ENCODE measurements around the gene ZNF516. TPM values are rescaled to one million over a fixed set of nuclear protein-coding genes. Genes with fewer than 3 reads are reported as not detected.

ZNF516 gene
- total and polyA plus RNA-seq, 2 experiments from 2014 or later, result 18.2 to 29.2 TPM

DNA sequence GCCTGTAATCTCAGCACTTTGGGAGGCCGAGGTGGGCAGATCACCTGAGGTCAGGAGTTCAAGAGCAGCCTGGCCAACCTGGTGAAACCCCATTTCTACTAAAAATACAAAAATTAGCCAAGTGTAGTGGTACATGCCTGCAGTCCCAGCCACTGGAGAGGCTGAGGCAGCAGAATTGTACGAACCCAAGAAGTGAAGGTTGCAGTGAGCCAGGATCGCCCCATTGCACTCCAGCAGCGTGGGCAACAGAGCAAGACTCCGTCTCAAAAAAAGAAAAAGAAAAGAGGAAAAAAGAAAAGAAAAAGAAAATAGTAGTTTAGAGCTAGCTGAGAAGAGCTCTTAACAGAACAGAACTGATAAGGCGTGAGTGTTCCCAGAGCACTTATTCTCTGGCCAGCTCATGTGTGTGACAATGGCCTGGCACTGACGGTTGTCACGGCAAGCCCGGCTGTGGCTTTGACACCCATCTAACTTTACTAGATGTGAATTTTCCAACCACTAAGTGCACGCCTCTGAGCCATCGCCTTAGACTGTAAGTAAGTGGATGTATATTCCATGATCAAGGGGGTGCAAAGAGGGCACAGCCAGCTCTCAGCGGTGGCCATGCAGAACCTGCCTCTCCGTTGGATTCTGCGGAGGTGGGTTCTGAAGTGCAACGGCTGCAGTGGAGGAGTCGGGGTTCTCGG lies 80.0 kb downstream of the ZNF516 start:
- WGBS (ENCODE audit: low lambda C conversion rate, missing lambda C conversion rate), result 91% methylated on average over 16 of the region's 17 CpGs
- H4K20me1 ChIP-seq (ENCODE audit: insufficient read depth, poor library complexity, severe bottlenecking), result peaks cover 60% of the 10 kb centered on the region
- no peaks in the 10 kb centered on the region for H3K27me3 ChIP-seq
- TF ChIP-seq, protein P1, sequence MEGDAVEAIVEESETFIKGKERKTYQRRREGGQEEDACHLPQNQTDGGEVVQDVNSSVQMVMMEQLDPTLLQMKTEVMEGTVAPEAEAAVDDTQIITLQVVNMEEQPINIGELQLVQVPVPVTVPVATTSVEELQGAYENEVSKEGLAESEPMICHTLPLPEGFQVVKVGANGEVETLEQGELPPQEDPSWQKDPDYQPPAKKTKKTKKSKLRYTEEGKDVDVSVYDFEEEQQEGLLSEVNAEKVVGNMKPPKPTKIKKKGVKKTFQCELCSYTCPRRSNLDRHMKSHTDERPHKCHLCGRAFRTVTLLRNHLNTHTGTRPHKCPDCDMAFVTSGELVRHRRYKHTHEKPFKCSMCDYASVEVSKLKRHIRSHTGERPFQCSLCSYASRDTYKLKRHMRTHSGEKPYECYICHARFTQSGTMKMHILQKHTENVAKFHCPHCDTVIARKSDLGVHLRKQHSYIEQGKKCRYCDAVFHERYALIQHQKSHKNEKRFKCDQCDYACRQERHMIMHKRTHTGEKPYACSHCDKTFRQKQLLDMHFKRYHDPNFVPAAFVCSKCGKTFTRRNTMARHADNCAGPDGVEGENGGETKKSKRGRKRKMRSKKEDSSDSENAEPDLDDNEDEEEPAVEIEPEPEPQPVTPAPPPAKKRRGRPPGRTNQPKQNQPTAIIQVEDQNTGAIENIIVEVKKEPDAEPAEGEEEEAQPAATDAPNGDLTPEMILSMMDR (IDR thresholded peaks at IDR 0.05; ENCODE audit: poor library complexity), result no peak
- H3K79me2 ChIP-seq, result peaks cover 98% of the 10 kb centered on the region
- H3K4me2 ChIP-seq, result no peak overlapping the region
- no peak overlapping the region for H2AFZ ChIP-seq
- peaks cover 8% of the 10 kb centered on the region for H3K4me1 ChIP-seq (ENCODE audit: insufficient read depth)
- H3K9me2 ChIP-seq (replicated peaks; ENCODE audit: insufficient read depth), result no peaks in the 10 kb centered on the region
- DNase-seq (ENCODE audit: low spot score), result no peak
- H3K36me3 ChIP-seq (replicated peaks; ENCODE audit: insufficient read depth, low read depth), result no peaks in the 10 kb centered on the region
- H3K9me3 ChIP-seq (ENCODE audit: low read depth), result no peaks in the 10 kb centered on the region
- no peak overlapping the region for H3K4me3 ChIP-seq
- H3K27ac ChIP-seq, result no peak overlapping the region

GRCh38 chr18:76412818-76413565 lies 82.0 kb downstream of the ZNF516 start:
- Histone ChIP-seq H3K4me1 (ENCODE audit: insufficient read depth) (peaks cover 8% of the 10 kb centered on the region), H3K79me2 (peaks cover 98% of the 10 kb centered on the region), H3K4me3 (no peak overlapping the region), H2AFZ (no peak overlapping the region), H3K27ac (no peak overlapping the region), H3K27me3 (no peaks in the 10 kb centered on the region), H3K4me2 (no peak overlapping the region), H4K20me1 (ENCODE audit: insufficient read depth, poor library complexity, severe bottlenecking) (peaks cover 61% of the 10 kb centered on the region), H3K9me2 (replicated peaks; ENCODE audit: insufficient read depth) (no peaks in the 10 kb centered on the region), H3K36me3 (replicated peaks; ENCODE audit: insufficient read depth, low read depth) (no peaks in the 10 kb centered on the region), H3K9me3 (ENCODE audit: low read depth) (no peaks in the 10 kb centered on the region)
- 94% methylated on average over 19 of the region's 19 CpGs for WGBS (ENCODE audit: low lambda C conversion rate, missing lambda C conversion rate)
- DNase-seq (ENCODE audit: low spot score), result no peak
- TF ChIP-seq, protein P1 (IDR thresholded peaks at IDR 0.05; ENCODE audit: poor library complexity), result no peak
- TF ChIP-seq EZH2phosphoT487 (IDR thresholded peaks at IDR 0.05; ENCODE audit: low read depth, severe bottlenecking, unreplicated experiment) (no peak), EZH2 (IDR thresholded peaks at IDR 0.05; ENCODE audit: borderline replicate concordance) (no peak)

DNA sequence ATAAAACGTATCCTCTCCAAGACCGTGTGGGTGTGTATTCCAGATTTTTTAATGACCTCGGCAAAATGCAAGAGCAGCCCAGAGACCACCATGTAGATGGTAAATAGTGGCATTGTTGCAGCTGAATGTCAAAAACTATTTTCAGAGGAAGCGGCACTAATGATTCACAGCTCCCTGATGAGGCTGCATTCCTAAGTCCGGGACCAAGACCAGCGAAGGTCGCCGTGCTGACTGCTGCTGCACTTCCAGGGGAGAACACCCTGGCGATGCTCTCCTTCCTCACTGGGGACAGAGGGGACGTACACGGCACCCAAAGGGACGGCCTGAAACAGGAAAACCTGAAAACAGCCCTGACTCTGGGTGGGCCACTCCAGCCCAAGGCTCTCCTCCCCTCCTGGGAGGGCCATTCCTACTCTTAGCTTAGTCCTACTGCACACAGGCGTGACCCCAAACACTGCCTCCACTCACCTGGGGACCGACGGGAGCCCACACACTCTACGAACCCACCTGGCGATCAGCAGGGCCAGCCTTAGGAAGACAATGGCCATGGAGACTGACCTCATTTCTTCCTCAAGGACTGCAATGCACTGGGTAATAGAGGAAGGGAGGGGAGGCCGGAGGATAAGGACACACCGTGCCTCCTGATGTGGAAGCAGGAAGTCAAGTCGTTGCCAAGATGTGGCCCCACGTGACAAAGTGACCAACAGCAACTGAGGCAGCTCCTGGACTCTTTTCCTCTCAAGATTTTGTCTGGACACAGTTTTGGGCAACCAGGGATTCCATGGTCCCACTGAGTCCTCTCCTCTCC lies 82.8 kb downstream of the ZNF516 start:
- peaks cover 65% of the 10 kb centered on the region for H4K20me1 ChIP-seq (ENCODE audit: insufficient read depth, poor library complexity, severe bottlenecking)

More for the DNA sequence above, 82.8 kb downstream of the ZNF516 start:
- H3K4me3 ChIP-seq, result no peak overlapping the region
- WGBS (ENCODE audit: low lambda C conversion rate, missing lambda C conversion rate), result 86% methylated on average over 21 of the region's 21 CpGs
- DNase-seq (ENCODE audit: low spot score), result no peak
- H2AFZ ChIP-seq, result no peak overlapping the region
- H3K4me2 ChIP-seq, result no peak overlapping the region
- H3K9me2 ChIP-seq (replicated peaks; ENCODE audit: insufficient read depth), result no peaks in the 10 kb centered on the region
- H3K36me3 ChIP-seq (replicated peaks; ENCODE audit: insufficient read depth, low read depth), result no peaks in the 10 kb centered on the region
- H3K9me3 ChIP-seq (ENCODE audit: low read depth), result no peaks in the 10 kb centered on the region
- no peak for TF ChIP-seq EZH2 (IDR thresholded peaks at IDR 0.05; ENCODE audit: borderline replicate concordance)
- no peak overlapping the region for H3K27ac ChIP-seq
- peaks cover 98% of the 10 kb centered on the region for H3K79me2 ChIP-seq
- H3K27me3 ChIP-seq, result no peaks in the 10 kb centered on the region
- peaks cover 8% of the 10 kb centered on the region for H3K4me1 ChIP-seq (ENCODE audit: insufficient read depth)

All from hepatocyte (in vitro differentiated cells).